A673 (cell line): ENCODE data around the gene IGF2. TPM values are rescaled to one million over a fixed set of nuclear protein-coding genes. Genes with fewer than 3 reads are reported as not detected.

Experiments used
- BruUV-seq: library from RNA; stranded (reverse); fragments of 400-500 nt; replicated peaks from 2 replicates; lab custom pipeline; 2021; lab: Mats Ljungman, UMichigan
- CTCF ChIA-PET: fragments of 300-600 bp; sonication (Branson Sonifier 250); formaldehyde crosslinking; loops from one replicate; lab custom pipeline; 2022; ENCODE audit warnings: antibody characterized with exemption; lab: Charles Lee
- POLR2A ChIA-PET: fragments of 300-600 bp; sonication (Branson Sonifier 250); formaldehyde crosslinking; loops from one replicate; lab custom pipeline; 2022; ENCODE audit warnings: antibody characterized with exemption; ENCODE audit not compliant: low non-redundant PET; lab: Charles Lee
- DNase-seq: peaks from one replicate; pipeline ENCODE4 v3.0.0-alpha.2; 2015; ENCODE audit warnings: low spot score
- H3K27ac ChIP-seq: fragments of 200-600 bp; sonication (generic); 2 replicates; pipeline ENCODE4 v1.5.1; 2016; ENCODE audit warnings: mixed run types, low read depth, mild to moderate bottlenecking, mixed read lengths, antibody characterized with exemption, low read length; ENCODE audit not compliant: poor library complexity, severe bottlenecking
- H3K27me3 ChIP-seq: fragments of 200-600 bp; sonication (generic); replicated peaks from 2 replicates; pipeline ENCODE4 v1.6.1; 2017; ENCODE audit warnings: mixed run types, low read depth, mild to moderate bottlenecking, mixed read lengths, antibody characterized with exemption, low read length; ENCODE audit not compliant: insufficient read depth, poor library complexity
- H3K36me3 ChIP-seq: fragments of 200-600 bp; sonication (generic); 2 replicates; pipeline ENCODE4 v1.6.1; 2016; ENCODE audit warnings: mixed run types, mild to moderate bottlenecking, mixed read lengths, antibody characterized with exemption, low read length; ENCODE audit not compliant: insufficient read depth, poor library complexity, severe bottlenecking
- H3K4me1 ChIP-seq: fragments of 200-600 bp; sonication (generic); 2 replicates; pipeline ENCODE4 v1.6.1; 2017; ENCODE audit warnings: mixed run types, mild to moderate bottlenecking, mixed read lengths, antibody characterized with exemption, low read length; ENCODE audit not compliant: insufficient read depth, poor library complexity, severe bottlenecking
- H3K4me3 ChIP-seq: fragments of 200-600 bp; sonication (generic); 2 replicates; pipeline ENCODE4 v1.5.1; 2016; ENCODE audit warnings: low read depth, mixed run types, mild to moderate bottlenecking, mixed read lengths, low read length; ENCODE audit not compliant: poor library complexity, severe bottlenecking
- H3K9me3 ChIP-seq: fragments of 200-600 bp; sonication (generic); 2 replicates; pipeline ENCODE4 v1.6.1; 2016; ENCODE audit warnings: mixed run types, low read depth, mild to moderate bottlenecking, mixed read lengths, antibody characterized with exemption, low read length; ENCODE audit not compliant: poor library complexity, severe bottlenecking
- EZH2 ChIP-seq: fragments of 200-600 bp; sonication (generic); IDR thresholded peaks from 2 replicates; pipeline ENCODE4 v1.6.1; 2017; ENCODE audit warnings: borderline replicate concordance, low read depth, mild to moderate bottlenecking, mixed read lengths, antibody characterized with exemption, low read length; ENCODE audit not compliant: poor library complexity, severe bottlenecking
- intact Hi-C: fragments of 100-400 bp; cut with micrococcal nuclease; formaldehyde crosslinking; loops from one replicate; pipeline ENCODE4 v1.10.0; 2022; ENCODE audit not compliant: unreplicated experiment
- total RNA-seq: library from RNA; stranded (reverse); gene quantifications from 2 replicates; pipeline ENCODE4 v1.2.3, GENCODE V29; 2021
- TF ChIP-seq, protein P1 (sequence below): fragments of 300-800, 200-600 bp; sonication (generic); conservative IDR thresholded peaks from 2 replicates; pipeline ENCODE4 v1.5.1; 2017; ENCODE audit warnings: low read depth, mild to moderate bottlenecking, antibody characterized with exemption, low read length, moderate library complexity, mixed read lengths

IGF2 gene
- total RNA-seq, 1 experiment from 2014 or later: 0.17 TPM

- CTCF ChIA-PET: no interaction called here
- BruUV-seq: no TSS peak
These were observed 20.6 kb upstream of the IGF2 start for GRCh38 chr11:2159536-2160413.

GRCh38 chr11:2158966-2159365 is 19.8 kb upstream of the IGF2 start:
- intact Hi-C loops: no loop called here

More at GRCh38 chr11:2159536-2160413, 20.6 kb upstream of the IGF2 start:
- H3K4me1 ChIP-seq: no peaks in the 10 kb centered on the region
- no peak overlapping the region for H3K27ac ChIP-seq
- no peak overlapping the region for H3K4me3 ChIP-seq
- intact Hi-C loops: no loop called here
- POLR2A ChIA-PET: no interaction called here
- DNase-seq: no peak
- no peaks in the 10 kb centered on the region for H3K36me3 ChIP-seq
- no peaks in the 10 kb centered on the region for H3K27me3 ChIP-seq
- H3K9me3 ChIP-seq: no peaks in the 10 kb centered on the region
- TF ChIP-seq, protein P1, sequence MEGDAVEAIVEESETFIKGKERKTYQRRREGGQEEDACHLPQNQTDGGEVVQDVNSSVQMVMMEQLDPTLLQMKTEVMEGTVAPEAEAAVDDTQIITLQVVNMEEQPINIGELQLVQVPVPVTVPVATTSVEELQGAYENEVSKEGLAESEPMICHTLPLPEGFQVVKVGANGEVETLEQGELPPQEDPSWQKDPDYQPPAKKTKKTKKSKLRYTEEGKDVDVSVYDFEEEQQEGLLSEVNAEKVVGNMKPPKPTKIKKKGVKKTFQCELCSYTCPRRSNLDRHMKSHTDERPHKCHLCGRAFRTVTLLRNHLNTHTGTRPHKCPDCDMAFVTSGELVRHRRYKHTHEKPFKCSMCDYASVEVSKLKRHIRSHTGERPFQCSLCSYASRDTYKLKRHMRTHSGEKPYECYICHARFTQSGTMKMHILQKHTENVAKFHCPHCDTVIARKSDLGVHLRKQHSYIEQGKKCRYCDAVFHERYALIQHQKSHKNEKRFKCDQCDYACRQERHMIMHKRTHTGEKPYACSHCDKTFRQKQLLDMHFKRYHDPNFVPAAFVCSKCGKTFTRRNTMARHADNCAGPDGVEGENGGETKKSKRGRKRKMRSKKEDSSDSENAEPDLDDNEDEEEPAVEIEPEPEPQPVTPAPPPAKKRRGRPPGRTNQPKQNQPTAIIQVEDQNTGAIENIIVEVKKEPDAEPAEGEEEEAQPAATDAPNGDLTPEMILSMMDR: no peak
- no peak for TF ChIP-seq EZH2

GRCh38 chr11:2158296-2158737 is 19.1 kb upstream of the IGF2 start:
- no peaks in the 10 kb centered on the region for H3K36me3 ChIP-seq
- H3K9me3 ChIP-seq: no peaks in the 10 kb centered on the region
- ChIA-PET CTCF (no interaction called here), POLR2A (no interaction called here)
- intact Hi-C loops: no loop called here
- no TSS peak for BruUV-seq
- no peak for DNase-seq
- TF ChIP-seq EZH2: no peak
- no peaks in the 10 kb centered on the region for H3K27me3 ChIP-seq
- H3K4me1 ChIP-seq: no peaks in the 10 kb centered on the region
- no peak overlapping the region for H3K27ac ChIP-seq
- no peak overlapping the region for H3K4me3 ChIP-seq

More at GRCh38 chr11:2158966-2159365, 19.8 kb upstream of the IGF2 start:
- DNase-seq: no peak
- Histone ChIP-seq H3K4me1 (no peaks in the 10 kb centered on the region), H3K4me3 (no peak overlapping the region), H3K27ac (no peak overlapping the region), H3K36me3 (no peaks in the 10 kb centered on the region), H3K27me3 (no peaks in the 10 kb centered on the region), H3K9me3 (no peaks in the 10 kb centered on the region)
- ChIA-PET CTCF (no interaction called here), POLR2A (no interaction called here)
- no peak for TF ChIP-seq EZH2
- TF ChIP-seq, protein P1: no peak
- BruUV-seq: no TSS peak
